Body of pancreas (tissue), 4 donors: Measurements from ENCODE around the gene ATE1.
A peak's percentile ranks its signal among the peaks of the same experiment; 100 is the strongest.

Experiments
- POLR2A ChIP-seq, 3 donors: fragments of 450-650 bp; IDR thresholded peaks; one replicate each; pipeline ENCODE4 v1.6.1; 2016; ENCODE audit warnings: antibody characterized with exemption in 3 of 3, mild to moderate bottlenecking in 2 of 3
- TF ChIP-seq, protein P1 (sequence below), 7 experiments: fragments of 450-650 bp in 4 of 7; fragments of 200-600 bp in 3 of 7; sonication (generic) in 3 of 7; IDR thresholded peaks; one replicate each; pipeline ENCODE4 v1.5.1; 2016 to 2019; ENCODE audit warnings: antibody characterized with exemption in 7 of 7

DNA sequence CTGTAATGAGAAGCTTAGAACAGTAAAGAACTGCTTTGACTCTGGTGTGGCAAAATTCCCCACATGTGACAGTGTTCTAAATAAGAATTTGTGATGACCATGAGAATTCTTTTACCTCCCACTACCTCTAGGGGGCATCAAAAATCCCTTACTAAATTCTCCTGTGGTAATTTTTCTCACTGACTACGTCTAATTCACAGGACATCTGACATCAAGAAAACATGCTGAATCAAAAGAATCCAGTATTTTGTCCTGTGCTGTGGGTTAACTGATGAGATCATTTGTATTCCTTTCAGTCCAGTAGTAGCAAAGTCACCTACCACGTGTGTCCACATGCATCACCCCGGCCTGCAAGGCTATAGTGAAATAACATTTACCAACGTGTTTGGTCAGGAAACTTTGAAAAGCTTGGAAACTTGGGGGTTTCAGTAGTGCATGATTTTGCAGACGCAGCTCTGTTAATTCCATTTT is 103.8 kb downstream of the ATE1 start:
- TF ChIP-seq, protein P1, sequence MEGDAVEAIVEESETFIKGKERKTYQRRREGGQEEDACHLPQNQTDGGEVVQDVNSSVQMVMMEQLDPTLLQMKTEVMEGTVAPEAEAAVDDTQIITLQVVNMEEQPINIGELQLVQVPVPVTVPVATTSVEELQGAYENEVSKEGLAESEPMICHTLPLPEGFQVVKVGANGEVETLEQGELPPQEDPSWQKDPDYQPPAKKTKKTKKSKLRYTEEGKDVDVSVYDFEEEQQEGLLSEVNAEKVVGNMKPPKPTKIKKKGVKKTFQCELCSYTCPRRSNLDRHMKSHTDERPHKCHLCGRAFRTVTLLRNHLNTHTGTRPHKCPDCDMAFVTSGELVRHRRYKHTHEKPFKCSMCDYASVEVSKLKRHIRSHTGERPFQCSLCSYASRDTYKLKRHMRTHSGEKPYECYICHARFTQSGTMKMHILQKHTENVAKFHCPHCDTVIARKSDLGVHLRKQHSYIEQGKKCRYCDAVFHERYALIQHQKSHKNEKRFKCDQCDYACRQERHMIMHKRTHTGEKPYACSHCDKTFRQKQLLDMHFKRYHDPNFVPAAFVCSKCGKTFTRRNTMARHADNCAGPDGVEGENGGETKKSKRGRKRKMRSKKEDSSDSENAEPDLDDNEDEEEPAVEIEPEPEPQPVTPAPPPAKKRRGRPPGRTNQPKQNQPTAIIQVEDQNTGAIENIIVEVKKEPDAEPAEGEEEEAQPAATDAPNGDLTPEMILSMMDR (IDR thresholded peaks at IDR 0.05): peak; percentile 44 to 69 (median 59)
- TF ChIP-seq POLR2A (IDR thresholded peaks at IDR 0.05): no peak
